Ramos (cell line): ENCODE measurements around the gene KPNA1.

Experiments used
- in situ Hi-C: fragments of 300-500 bp; cut with MboI; formaldehyde crosslinking; loops from one replicate; pipeline ENCODE4 v1.14.3; 2022; ENCODE audit warnings: low sequenced_read_pairs; ENCODE audit not compliant: unreplicated experiment

The KPNA1 gene

DNA sequence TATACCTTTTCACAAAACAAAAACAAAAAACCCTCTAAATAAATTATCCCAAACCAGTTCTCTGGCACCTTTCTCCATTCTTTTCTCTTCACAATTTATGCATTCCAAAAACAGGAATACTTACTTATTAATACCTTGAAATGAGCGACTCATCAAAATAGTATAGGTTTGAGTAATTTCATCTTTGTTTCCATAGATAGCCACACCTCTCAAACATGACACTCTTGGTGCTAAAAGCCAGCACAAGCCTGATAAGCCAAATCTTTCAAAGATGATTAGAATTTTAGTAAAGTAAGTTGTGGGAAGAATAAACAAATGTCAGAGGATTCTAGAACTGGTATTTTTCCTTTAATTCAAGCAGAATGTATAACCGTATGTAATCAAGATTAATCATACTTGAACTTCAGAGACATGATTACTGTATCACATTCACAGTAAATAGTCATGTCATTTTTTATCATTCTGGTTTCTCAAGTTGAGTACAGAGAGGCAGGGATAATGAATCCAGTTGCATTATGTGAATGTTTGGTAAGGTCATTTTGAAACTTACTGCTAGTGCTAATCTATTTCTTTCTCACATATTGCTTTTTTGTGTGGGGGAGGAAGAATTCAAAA is 86.8 kb downstream of the KPNA1 start:
- in situ Hi-C loops = no loop called here

DNA sequence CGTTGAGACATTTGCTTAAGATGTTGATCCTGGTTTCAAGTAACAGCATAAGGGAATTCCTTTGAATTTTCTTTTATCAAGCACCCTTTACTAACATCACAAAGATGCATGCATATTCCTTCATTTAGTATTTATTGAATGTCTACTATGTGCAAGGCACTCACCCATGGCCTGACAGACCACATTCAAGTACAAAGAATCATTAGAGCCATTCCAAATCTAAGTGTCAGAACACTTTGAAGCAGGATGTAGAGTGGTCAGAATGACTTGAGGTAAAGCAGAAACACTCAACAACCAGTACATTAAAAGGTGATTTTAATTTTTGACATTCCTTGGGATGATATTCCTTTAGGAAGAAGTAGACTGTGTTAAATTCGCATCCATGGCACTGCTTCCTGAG is 92.9 kb downstream of the KPNA1 start:
- in situ Hi-C loops = no loop called here

DNA sequence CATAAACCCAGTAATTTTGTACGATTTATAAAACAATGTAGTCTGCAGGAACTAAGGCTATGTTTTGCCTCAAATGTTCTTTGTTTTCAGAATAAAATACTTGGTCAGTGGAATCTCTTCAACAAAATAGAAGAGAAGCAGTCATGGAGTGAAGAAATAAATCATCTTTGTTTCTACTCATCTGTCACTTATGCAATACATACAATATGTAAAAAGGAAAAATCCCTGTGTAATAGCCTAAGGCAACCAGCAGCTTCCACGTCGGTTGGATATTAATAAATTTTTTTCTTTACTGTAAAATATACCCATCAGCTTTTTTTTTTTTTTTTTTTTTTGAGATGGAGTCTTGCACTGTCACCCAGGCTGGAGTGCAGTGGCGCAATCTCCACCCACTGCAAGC is 93.6 kb downstream of the KPNA1 start:
- in situ Hi-C loops = no loop called here

DNA sequence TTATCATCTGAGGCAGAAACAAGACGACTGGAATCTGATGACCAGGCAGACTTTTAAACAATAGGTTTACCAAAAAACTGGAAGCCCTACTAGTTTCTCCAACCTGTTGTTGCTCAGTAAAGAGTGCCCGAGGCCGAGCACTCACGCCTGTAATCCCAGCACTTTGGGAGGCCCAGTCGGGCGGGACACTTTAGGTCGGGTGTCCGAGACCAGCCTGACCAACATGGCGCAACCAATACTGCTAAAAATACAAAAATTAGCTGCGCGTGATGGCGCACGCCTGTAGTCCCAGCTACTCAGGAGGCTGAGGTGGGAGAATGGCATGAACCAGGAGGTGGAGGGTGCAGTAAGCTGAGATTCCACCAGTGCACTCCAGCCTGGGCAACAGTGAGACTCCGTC is 97.8 kb downstream of the KPNA1 start:
- in situ Hi-C loops = no loop called here

DNA sequence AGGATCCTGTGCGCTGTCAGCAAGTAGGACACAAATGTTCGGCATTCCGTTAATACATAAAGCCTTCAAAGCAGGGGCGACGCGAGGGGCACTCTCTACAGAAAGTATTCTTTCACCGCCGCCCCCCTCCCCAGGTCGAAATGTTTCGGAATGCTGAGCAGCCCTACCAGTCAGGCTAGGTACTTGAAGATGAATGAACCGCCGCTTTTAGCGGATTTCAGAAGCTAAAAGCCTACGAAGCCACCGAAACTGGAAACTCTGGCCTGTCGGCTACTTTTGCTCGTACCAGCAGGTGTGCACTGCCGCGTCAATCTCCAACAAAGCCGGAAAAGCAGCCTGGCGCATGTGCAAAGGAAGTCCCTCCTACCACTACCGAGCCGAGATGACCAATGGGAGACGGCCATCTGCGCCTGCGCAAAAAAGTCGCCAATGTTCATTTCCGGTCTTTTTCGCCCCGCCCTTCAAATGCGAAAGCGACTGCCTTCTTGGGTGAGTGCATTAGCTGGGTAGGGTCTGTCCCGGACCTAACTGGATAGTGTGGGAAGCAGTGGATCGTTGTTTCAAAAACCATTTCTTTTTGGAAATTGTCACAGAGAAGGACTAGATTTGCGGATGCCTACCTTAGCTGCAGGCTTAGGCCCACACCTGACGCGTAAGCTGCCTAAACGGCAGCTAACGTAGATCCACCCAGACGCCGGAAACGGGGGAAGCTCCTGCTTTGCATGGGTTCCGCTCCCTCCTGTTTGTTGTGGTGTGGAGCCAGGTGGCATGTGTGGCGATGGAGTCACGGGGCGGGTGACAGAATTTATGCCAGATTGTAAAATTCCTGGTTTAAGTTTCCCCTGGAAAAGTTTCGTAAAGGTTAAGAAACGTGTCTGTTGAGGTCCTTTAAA is 98.7 kb downstream of the KPNA1 start, which contains the start of gene WDR5B:
Gene WDR5B (minus strand): TSS at position 301 of the 893 bp plus-strand sequence. CDS start 534 bp downstream, outside the sequence.
- in situ Hi-C loops = no loop called here

DNA sequence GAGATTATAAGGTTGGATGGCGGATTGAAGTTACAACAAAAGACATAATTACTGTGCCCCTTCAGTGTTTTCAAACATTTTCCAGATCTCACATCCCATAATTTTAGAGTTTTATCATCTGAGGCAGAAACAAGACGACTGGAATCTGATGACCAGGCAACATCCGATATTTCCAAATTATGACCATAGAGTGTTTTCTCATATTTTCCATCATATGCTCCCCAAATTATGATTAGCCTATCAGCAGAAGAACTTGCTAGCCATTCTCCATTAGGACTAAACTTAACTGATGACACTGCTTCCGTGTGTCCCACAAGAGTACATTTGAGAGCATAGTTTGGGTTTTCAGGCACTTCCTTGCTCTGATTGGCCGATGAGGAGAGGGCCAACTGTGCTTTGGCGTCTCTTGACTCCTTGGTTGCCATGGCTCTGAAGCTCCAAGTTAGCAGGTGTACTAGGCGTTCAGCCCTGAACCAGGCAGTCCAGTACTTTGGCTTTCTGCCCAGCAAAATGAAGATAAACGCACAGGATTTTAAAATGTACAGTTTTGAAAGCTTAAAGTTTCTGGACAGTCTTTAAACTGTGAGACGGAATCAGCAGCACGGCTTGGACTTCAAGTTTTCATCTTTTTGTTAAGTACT is 99.5 kb downstream of the KPNA1 start:
- in situ Hi-C loops = no loop called here

DNA sequence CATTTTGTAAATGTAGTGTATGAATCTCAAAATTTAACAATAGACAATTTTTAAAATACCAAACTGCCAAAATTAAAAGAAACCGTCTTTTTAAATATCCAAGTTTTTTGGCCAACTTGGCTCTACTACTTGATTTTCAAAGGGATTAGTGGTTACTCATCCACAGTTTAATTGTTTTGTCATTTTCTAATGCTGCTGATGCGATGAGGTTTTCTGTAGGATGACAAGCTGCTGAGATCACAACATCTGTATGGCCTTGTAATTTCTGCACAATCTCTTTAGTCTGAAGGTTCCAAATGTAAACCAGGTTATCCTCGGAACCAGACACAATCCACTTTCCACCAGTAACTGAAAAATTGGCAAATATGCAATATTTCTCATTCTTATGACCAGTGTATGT is 100.3 kb downstream of the KPNA1 start:
- in situ Hi-C loops = no loop called here

DNA sequence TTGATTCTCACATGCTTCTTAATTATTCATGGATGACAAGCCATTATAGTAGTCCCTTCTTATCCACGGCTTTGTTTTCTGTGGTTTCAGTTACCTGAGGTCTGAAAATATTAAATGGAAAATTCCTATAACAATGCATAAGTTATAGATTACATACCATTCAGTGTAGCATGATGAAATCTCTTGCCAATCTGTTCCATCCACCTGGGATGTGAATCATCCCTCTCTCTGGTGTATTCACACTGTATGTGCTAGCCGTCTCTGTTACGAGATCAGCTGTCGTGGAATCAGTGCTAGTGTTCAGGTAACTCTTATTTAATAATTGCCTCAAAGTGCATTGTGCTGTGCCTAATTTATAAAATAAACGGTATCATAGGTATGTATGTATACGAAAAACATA is 104.1 kb downstream of the KPNA1 start:
- in situ Hi-C loops = no loop called here

DNA sequence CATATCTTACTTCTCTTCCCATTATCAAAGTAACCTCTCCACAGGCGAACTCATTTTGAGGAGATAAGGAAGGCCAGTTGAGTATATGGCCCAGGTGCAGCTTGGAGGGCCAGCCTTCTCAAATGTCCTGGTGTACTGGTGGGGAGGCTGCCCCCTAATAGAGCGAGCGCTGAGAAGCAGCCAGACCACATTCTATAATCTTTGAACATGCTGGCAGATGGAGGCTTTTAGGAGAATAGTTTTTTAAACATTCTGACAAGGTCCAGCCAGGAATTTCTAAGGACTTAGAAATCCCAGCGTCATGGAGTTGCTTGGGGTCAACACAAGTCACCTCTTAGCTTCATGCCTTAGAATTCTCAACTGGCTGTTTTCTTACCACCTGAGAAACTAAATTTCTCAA is 104.6 kb downstream of the KPNA1 start:
- in situ Hi-C loops = no loop called here

DNA sequence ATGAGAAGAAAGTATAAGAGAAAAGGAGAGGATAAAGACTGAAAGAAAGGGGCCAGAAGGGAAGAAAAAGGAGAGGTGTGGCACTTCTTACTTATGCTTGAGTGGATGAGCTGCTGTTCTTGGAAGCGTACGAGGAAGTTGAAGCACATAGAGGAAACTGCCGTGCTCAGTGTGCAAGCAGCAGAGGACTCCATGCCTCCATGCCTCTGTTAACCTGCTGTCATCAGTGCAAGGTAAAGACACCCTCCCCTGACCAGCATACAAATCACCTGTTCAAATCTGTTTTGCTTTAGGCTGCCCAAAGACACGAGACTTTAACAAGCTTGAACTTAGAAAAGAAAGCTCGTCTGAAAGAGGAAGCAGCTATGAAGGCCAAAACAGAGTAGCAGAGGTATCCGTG is 105.3 kb downstream of the KPNA1 start:
- in situ Hi-C loops = no loop called here

DNA sequence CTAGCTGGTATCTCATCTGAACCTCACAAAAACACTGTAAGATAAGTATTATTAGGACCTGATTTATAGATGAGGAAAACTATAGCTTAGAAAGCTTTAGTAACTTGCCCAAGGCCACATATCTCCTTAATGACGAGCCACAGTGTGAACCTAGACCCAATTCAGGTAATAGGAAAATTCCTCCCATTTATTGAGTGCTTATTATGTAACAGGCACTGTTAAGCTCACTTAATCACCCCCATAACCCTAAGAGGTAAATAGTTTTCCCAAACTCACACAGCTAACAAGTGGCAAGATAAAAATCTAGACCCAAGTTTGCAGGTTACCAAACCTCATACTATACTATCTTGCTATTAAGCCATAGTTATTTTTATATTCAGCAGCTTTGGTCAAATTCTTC is 106.8 kb downstream of the KPNA1 start:
- in situ Hi-C loops = no loop called here

DNA sequence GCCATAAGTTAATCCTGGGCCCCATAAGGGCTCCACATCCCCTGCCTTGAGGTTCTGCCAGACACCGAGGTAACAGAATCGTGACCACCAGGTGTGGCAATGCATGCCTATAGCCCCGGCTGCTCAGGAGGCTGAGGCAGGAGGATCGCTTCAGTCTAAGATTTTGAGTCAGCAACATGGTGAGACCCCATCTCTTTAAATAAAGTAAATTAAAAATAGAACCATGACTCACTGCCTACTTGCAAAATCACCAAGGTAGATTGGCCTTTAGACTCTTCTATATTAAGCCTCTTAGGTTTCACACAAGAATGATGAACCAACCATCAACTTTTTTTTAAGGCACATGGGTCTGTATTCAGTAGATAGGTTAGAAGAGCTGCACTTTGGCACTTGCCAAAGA is 108.5 kb downstream of the KPNA1 start:
- in situ Hi-C loops = no loop called here

DNA sequence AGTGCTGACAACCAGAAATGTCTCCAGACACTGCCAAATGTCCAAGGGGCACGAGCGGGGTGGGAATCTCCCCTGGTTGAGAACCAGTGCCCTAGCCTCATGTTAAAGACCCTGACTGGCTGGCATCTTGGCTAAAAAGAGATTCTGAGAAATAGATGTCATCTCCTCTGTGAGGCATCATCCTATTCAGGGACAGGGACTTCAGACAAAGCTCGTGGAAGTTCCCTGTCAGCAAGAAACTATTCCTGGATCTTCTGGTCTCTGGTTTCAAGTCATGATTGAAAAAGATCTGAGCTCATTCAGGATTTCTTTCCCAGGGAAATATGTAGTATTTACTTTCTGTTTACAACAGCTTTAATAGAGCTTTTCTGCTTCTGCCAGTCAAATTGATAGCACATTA is 109.7 kb downstream of the KPNA1 start:
- in situ Hi-C loops = no loop called here

DNA sequence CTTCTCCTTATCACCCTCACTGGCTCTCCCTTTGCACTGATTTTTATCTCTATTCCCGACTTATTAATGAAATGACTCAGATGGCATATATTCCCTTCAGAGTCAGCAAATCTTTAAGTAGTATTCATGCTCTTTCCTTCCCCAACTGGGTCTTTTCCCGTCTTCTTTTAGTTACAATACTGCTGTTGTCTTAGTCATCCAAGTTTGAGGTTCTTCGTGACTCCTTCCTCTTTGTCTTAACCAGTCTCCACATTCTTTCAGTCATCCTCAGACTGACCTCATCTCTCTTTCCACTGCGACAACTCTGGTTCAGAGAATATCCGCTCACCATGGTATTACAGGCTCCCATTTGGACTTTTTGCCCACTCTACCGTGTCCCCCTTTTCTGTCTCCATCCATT is 111.2 kb downstream of the KPNA1 start:
- in situ Hi-C loops = no loop called here

DNA sequence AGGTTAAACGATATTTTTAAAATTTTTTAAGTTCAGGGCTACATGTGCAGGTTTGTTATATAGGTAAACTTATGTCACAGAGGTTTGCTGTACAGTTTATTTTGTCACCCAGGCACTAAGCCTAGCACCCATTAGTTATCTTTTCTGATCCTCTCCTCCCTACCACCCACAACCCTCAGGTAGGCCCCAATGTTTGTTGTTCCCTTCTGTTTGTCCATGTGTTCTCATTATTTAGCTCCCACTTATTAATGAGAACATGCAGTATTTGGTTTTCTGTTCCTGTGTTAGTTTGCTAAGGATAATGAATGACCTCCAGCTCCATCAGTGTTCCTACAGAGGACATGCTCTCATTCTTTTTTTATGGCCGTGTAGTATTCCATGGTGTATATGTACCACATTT is 115.8 kb downstream of the KPNA1 start:
- in situ Hi-C loops = no loop called here

DNA sequence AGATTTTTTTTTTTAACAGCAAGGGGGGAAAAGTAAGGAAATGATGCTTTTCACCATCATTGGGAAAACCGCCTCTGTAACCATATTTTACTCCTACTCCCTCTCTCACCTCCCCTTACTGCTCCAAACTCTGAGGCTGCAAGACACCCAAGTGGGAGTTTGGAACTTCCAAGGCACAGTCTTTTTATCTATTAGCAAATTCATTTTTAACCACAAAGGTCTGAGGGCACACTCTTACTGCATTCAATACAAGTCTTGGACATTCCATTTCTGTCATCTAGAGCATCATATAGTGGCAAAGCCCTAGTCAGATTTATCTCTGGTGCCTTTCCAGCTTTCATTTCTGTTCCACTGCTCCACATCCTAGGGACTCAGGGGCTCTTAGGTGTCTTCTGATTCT is 117.5 kb downstream of the KPNA1 start:
- in situ Hi-C loops = no loop called here

DNA sequence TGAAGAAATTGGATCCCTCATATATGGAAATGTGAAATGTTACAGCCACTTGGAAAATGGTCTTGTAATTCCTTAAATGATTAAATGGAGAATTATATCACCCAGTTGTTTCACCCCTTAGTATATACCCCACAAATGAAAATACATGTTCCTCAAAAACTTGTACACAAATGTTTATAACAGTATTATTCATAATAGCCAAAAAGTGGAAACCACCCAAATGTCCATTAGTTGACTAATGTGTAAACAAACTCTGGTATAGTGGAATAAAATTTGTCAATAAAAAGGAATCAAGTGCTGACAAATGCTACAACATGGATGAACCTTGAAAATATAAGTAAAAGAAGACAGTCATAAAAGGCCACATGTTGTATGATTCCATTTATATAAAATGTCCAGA is 118.2 kb downstream of the KPNA1 start:
- in situ Hi-C loops = no loop called here

DNA sequence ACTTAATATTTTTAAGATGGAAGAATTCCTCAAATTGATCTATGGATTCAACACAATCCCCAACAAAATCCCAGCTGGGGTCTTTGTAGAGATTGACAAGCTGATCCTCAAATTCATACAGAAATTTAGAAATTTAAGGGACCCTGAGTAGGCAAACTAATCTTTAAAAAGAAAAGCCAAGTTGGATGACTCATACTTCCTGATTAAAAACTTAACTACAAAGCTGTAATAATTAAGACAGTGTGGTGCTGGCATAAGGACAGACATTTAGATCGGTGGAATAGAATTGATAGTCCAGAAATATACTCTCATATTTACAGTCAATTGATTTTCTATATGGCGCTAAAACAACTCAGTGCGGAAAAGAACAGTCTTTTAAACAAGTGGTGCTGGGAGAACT is 119.2 kb downstream of the KPNA1 start:
- in situ Hi-C loops = no loop called here

DNA sequence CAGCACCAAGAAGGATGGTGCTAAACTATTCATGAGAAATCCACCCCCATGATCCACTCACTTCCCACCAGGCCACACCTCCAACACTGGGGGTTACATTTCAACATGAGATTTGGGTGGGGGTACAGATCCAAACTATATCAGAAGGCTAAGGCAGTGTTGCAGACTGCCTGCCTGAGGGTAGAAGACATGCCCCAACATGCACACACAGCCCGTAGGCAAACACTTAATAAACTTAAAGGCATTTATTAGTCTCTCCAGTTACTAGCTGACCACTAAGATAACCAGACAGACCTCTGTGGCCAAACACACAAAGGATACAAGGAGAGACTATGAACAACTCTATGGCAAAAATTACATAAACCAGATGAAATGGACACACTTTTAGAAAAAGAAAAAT is 120.6 kb downstream of the KPNA1 start:
- in situ Hi-C loops = no loop called here

DNA sequence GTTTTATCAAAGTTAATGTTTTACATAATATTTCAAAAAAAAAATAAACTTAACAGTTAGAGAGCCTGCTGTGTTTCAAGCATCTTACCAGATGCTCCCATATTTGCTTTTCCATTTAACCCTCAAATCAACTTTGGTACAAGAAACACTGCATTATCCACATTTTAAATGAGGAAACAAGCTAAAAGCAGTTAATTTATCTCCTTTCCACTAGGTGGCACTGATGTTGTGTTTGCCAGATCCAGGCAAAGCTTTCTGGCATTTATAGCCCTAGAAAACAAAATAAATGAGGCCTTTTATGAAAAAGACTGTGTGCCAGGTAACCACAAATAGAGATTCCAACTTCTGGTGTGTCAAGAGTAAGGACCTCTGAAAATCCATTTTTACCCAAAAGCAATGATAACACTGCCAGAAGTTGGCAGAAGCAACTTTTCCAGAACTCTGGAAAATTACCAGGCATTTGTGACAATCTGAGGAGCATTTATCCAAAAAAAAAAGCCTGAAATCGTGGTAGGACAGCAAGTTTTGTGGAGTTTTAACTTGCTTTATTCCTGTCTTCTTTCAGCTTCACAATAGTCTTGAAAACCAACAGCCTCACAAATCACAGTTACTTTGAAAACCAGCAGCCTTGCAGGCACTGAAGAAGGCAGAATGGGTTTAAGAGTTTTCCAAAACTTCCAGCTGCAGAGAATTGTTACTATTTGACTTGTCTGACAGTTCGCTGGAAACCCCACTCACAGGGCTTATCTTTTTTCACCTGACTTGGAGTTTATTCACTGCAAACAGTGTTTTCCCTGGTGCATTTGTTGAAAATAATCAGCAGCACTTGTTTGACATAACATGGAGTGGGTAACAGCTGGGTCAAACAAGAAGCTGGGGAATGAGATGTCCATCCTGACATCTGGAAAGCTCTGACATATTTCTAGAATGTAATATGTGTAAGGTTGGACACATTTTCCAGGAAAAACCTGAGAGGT is 121.6 kb downstream of the KPNA1 start:
- in situ Hi-C loops = no loop called here
